Adipocyte (in vitro differentiated cells): Measurements from ENCODE around the gene P2RX3.

ENCODE experiments used
- DNase-seq: peaks from one replicate; pipeline ENCODE4 v3.0.0-alpha.2; 2015; ENCODE audit warnings: low read depth
- H3K27me3 ChIP-seq: replicated peaks from 2 replicates; pipeline ENCODE4 v1.7.0; 2013; ENCODE audit warnings: mild to moderate bottlenecking, low read length, moderate library complexity; ENCODE audit not compliant: control insufficient read depth, insufficient read depth
- H3K36me3 ChIP-seq: 2 replicates; pipeline ENCODE4 v1.7.0; 2013; ENCODE audit warnings: low read length, mild to moderate bottlenecking, moderate library complexity; ENCODE audit not compliant: control insufficient read depth, insufficient read depth, severe bottlenecking
- H3K4me1 ChIP-seq: 2 replicates; pipeline ENCODE4 v1.7.0; 2013; ENCODE audit warnings: mild to moderate bottlenecking, low read length, moderate library complexity; ENCODE audit not compliant: control insufficient read depth, insufficient read depth
- H3K4me3 ChIP-seq: 2 replicates; pipeline ENCODE4 v1.7.0; 2013; ENCODE audit warnings: mild to moderate bottlenecking, low read length, moderate library complexity
- H3K9ac ChIP-seq: 2 replicates; pipeline ENCODE4 v1.7.0; 2013; ENCODE audit warnings: mild to moderate bottlenecking, low read length, moderate library complexity
- H3K9me3 ChIP-seq: 2 replicates; pipeline ENCODE4 v1.7.0; 2013; ENCODE audit warnings: mild to moderate bottlenecking, low read length, moderate library complexity; ENCODE audit not compliant: control insufficient read depth

Gene P2RX3

DNA sequence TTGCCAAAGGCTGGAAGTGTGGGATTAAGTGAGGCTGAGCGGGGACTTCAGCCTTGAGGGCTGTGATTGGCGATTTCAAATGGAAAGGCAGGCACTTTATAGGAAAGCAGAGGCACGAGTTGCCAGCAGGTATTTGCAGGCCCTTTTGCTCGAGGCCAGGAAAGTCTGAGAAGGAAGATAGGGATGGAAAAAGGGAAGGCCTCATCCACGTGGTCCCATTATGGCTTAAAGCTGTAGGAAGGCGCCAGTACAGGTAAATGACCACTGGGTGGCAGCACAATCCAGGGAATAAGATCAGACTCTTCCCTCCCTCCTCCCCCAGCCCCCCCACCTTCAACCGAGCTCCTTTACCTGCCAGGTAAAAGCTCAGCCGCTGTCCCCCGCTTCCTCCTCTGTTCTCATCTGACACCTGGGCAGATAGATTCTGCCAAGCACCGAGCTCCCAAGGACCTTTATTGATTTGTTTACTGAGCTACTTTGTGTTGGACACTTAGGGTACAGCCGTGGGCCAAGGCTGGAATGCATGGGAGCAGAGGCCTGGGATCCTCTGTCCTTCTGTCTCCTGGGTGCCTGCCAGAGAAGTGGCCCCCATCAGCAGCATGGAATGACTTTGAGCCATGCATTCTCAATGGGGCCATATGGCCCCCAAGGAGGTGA, 7.5 kb downstream of the P2RX3 start:
- peak; percentile 90 for DNase-seq
- no peaks in the 10 kb centered on the region for H3K27me3 ChIP-seq
- H3K4me1 ChIP-seq = no peaks in the 10 kb centered on the region
- no peak overlapping the region for H3K4me3 ChIP-seq
- peak overlapping the region; percentile 48 for H3K9ac ChIP-seq
- H3K36me3 ChIP-seq = no peaks in the 10 kb centered on the region
- no peaks in the 10 kb centered on the region for H3K9me3 ChIP-seq

GRCh38 chr11:57347336-57347735, 9.2 kb downstream of the P2RX3 start:
- Histone ChIP-seq H3K9me3 (peaks cover 11% of the 10 kb centered on the region), H3K9ac (peak overlapping the region; percentile 8), H3K36me3 (no peaks in the 10 kb centered on the region), H3K27me3 (no peaks in the 10 kb centered on the region), H3K4me1 (no peaks in the 10 kb centered on the region), H3K4me3 (no peak overlapping the region)
- no peak for DNase-seq

DNA sequence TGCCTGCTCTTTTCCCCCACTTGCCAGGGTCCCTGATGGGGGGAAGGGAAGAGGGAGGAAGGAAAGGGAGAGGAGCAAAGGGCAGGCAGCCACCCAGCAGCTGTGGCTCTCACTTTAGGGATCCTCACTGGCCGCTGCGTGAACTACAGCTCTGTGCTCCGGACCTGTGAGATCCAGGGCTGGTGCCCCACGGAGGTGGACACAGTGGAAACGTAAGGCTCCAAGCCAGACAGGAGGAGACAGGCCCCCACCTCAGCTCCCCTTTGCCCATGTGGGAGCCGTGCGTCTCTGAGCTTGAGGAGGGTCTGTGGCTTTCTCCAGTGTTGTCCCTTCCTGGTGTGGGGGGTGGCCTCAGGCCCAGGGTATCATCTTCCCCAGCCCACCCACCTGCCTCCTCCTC, 9.9 kb downstream of the P2RX3 start:
- H3K27me3 ChIP-seq = no peaks in the 10 kb centered on the region
- H3K9me3 ChIP-seq = peaks cover 11% of the 10 kb centered on the region
- no peak overlapping the region for H3K4me3 ChIP-seq
- H3K4me1 ChIP-seq = no peaks in the 10 kb centered on the region
- peak overlapping the region; percentile 8 for H3K9ac ChIP-seq
- no peaks in the 10 kb centered on the region for H3K36me3 ChIP-seq
- DNase-seq = no peak

- Histone ChIP-seq H3K9me3 (peaks cover 11% of the 10 kb centered on the region), H3K4me3 (no peak overlapping the region), H3K27me3 (no peaks in the 10 kb centered on the region), H3K36me3 (no peaks in the 10 kb centered on the region), H3K4me1 (no peaks in the 10 kb centered on the region), H3K9ac (no peak overlapping the region)
- no peak for DNase-seq
These were observed 10.6 kb downstream of the P2RX3 start for GRCh38 chr11:57348636-57349313.

DNA sequence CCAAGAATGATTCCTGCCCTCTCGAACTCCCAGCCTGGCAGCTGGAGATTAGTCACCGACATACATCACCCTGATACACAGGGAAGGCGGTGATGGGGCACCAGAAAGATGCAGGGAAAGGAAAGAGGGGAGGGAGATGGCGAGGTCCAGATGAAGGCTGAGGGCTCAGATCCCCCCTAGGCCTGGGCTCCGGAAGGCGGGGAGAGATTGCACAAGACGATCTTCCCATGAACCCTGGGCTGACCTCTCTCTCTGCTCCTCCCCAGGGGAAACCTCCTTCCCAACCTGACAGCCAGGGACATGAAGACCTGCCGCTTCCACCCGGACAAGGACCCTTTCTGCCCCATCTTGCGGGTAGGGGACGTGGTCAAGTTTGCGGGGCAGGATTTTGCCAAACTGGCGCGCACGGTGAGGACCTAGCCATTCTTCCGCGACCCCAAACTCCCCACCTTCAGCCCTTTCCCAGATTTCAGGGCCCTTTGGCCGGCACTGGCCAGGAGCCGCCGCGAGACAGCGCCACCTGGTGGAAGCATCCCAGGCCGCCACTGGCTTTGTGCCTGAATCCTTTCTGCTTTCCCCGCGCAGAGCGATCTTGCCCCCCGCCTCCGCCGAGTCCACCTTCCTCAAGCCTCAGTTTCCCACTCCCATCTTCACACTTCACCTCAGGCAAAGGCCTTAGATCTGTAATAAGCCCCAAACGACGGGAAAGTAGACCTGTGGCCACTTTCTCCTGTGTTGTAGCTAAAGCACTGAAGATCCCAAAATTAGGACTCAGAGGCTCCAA, 11.5 kb downstream of the P2RX3 start:
- Histone ChIP-seq H3K4me1 (no peaks in the 10 kb centered on the region), H3K36me3 (no peaks in the 10 kb centered on the region), H3K4me3 (no peak overlapping the region), H3K9me3 (peaks cover 11% of the 10 kb centered on the region), H3K27me3 (no peaks in the 10 kb centered on the region), H3K9ac (no peak overlapping the region)
- peak; percentile 70 for DNase-seq

- H3K36me3 ChIP-seq = no peaks in the 10 kb centered on the region
- H3K4me1 ChIP-seq = peaks cover 5% of the 10 kb centered on the region
- no peaks in the 10 kb centered on the region for H3K27me3 ChIP-seq
- H3K9ac ChIP-seq = no peak overlapping the region
- DNase-seq = no peak
- peaks cover 11% of the 10 kb centered on the region for H3K9me3 ChIP-seq
- no peak overlapping the region for H3K4me3 ChIP-seq
These were observed 14.9 kb downstream of the P2RX3 start for GRCh38 chr11:57353036-57353435.

DNA sequence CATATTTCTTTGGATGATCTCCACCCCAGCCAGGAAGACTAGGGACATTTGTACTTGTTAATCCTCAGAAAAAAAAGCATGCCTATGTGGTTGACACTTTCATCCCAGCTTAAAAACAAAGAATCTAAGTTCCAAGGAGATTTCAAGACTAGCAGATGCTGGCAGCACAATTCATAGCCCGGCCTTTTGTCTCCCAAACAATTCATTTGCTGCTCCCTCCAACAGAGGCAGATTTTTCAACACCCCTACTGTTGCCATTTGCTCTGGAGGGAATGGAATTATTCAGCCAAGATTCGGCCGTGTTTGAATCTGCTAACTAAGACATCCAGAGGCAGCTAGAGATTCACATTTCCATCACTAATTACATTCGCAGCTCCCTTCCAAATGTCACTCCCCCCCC, 15.3 kb downstream of the P2RX3 start:
- Histone ChIP-seq H3K9ac (no peak overlapping the region), H3K4me3 (no peak overlapping the region), H3K4me1 (peaks cover 7% of the 10 kb centered on the region), H3K36me3 (no peaks in the 10 kb centered on the region), H3K9me3 (peaks cover 11% of the 10 kb centered on the region), H3K27me3 (no peaks in the 10 kb centered on the region)
- no peak for DNase-seq

GRCh38 chr11:57353852-57354251, 15.7 kb downstream of the P2RX3 start:
- no peak overlapping the region for H3K4me3 ChIP-seq
- no peaks in the 10 kb centered on the region for H3K27me3 ChIP-seq
- H3K9me3 ChIP-seq = peaks cover 11% of the 10 kb centered on the region
- H3K9ac ChIP-seq = no peak overlapping the region
- no peaks in the 10 kb centered on the region for H3K36me3 ChIP-seq
- DNase-seq = no peak
- peaks cover 7% of the 10 kb centered on the region for H3K4me1 ChIP-seq

DNA sequence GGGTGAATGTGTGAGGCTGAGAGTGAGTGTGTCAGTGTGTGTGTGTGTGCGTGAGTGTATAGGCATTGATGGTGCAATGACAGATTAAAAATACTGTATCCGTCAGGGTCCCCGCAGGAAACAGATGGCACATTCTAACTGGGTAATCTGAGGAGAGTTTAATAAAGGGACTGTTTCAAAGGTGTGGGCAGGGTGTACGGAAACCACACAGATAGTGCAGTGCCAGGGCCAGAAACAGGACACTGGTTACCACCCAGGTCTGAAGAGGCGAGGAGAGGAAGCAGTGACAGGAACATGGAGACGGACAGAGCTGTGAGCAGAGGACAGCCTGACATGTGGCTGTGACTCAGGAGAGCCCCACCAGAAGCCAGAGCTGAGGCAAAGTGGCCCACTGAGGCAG, 16.5 kb downstream of the P2RX3 start:
- H3K4me3 ChIP-seq = no peak overlapping the region
- H3K27me3 ChIP-seq = no peaks in the 10 kb centered on the region
- peaks cover 11% of the 10 kb centered on the region for H3K9me3 ChIP-seq
- peaks cover 7% of the 10 kb centered on the region for H3K4me1 ChIP-seq
- no peak overlapping the region for H3K9ac ChIP-seq
- H3K36me3 ChIP-seq = no peaks in the 10 kb centered on the region
- no peak for DNase-seq

DNA sequence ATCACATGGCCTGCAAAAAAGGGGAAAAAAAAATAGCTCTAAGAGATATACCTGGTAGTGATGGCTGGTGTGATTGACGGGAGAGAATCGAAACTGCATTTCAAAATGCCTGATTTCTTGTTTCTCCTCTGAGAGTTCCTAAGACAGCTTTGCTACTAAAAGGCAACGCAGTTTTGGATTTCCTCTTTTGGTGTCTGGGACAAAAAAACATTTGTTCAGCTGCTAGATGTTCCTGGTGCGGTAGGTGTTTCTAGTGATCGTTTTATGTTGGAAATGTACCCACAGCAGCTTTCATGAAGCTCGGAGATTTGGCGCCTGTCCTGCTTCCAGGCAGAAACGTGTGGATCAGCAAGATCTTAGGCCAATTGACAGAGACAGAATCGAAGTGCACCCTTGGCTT, 18.1 kb downstream of the P2RX3 start:
- H3K4me1 ChIP-seq = peaks cover 7% of the 10 kb centered on the region
- H3K4me3 ChIP-seq = no peak overlapping the region
- no peaks in the 10 kb centered on the region for H3K27me3 ChIP-seq
- H3K36me3 ChIP-seq = no peaks in the 10 kb centered on the region
- H3K9me3 ChIP-seq = peaks cover 6% of the 10 kb centered on the region
- no peak overlapping the region for H3K9ac ChIP-seq
- no peak for DNase-seq

DNA sequence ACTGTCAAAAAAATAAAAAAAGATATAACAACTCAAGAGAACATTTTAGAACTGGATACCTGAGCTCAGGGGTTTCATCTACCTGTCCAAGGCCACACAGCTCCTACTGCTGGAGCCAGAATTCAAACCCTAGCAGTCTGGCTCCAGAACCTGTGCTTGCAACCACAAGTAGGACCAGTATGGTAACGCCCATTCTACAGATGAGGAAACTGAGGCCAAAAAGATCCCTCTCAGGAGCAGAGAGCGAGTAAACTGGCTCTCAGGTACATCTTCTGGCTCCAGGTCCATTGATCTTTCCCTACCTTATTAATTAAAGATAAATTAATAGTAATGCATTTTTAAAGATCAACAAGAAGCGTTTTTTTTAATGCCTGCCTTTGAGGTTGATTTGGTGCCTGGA, 19.2 kb downstream of the P2RX3 start:
- H3K9me3 ChIP-seq = no peaks in the 10 kb centered on the region
- peak overlapping the region; percentile 39 for H3K9ac ChIP-seq
- no peak overlapping the region for H3K4me3 ChIP-seq
- no peak for DNase-seq
- no peaks in the 10 kb centered on the region for H3K36me3 ChIP-seq
- H3K27me3 ChIP-seq = no peaks in the 10 kb centered on the region
- peaks cover 7% of the 10 kb centered on the region for H3K4me1 ChIP-seq
